H1 (cell line): ENCODE measurements around the gene NRSN2. TPM values are rescaled to one million over a fixed set of nuclear protein-coding genes. Genes with fewer than 3 reads are reported as not detected.

Experiments used
- CTCF ChIA-PET: fragments of 300-600 bp; sonication (Branson Sonifier 250); formaldehyde crosslinking; loops from one replicate; lab custom pipeline; 2021; ENCODE audit not compliant: partially characterized antibody; lab: Charles Lee
- POLR2A ChIA-PET: fragments of 300-600 bp; sonication (Branson Sonifier 250); formaldehyde crosslinking; loops from one replicate; lab custom pipeline; 2021; ENCODE audit warnings: inconsistent platforms; ENCODE audit not compliant: partially characterized antibody; lab: Charles Lee
- DNase-seq, 2 experiments: peaks; one replicate each; pipeline versions ENCODE4 v3.0.0 to v3.0.0-alpha.2; 2010 to 2022; ENCODE audit warnings: low spot score in 2 of 2, low read depth in 1 of 2, mixed read lengths in 1 of 2
- FAIRE-seq: peaks from 2 replicates; lab custom pipeline; 2011; peaks lifted over from hg19 to GRCh38; lab: Jason Lieb, UNC
- H2AFZ ChIP-seq: 2 replicates; pipeline ENCODE4 v1.8.1; 2012; ENCODE audit warnings: low read length, inconsistent platforms
- H2AK5ac ChIP-seq: 2 replicates; pipeline ENCODE4 v1.6.1; 2013; ENCODE audit warnings: low read depth, low read length
- H2BK120ac ChIP-seq: replicated peaks from 2 replicates; pipeline ENCODE3; 2013; ENCODE audit warnings: low read depth, low read length, inconsistent platforms
- H2BK12ac ChIP-seq: 2 replicates; pipeline ENCODE4 v1.6.1; 2013; ENCODE audit warnings: low read depth, low read length
- H2BK15ac ChIP-seq: 2 replicates; pipeline ENCODE4 v1.6.1; 2013; ENCODE audit warnings: low read length
- H2BK20ac ChIP-seq: 2 replicates; pipeline ENCODE4 v1.6.1; 2013; ENCODE audit warnings: low read length
- H2BK5ac ChIP-seq: 2 replicates; pipeline ENCODE4 v1.6.1; 2013; ENCODE audit warnings: low read depth, low read length
- H3K14ac ChIP-seq: 2 replicates; pipeline ENCODE4 v1.6.1; 2013; ENCODE audit warnings: inconsistent platforms; ENCODE audit not compliant: insufficient read length
- H3K18ac ChIP-seq: 2 replicates; pipeline ENCODE4 v1.6.1; 2013; ENCODE audit warnings: low read length; ENCODE audit errors: extremely low read depth
- H3K23ac ChIP-seq: 2 replicates; pipeline ENCODE4 v1.6.1; 2013; ENCODE audit warnings: inconsistent platforms; ENCODE audit not compliant: insufficient read length
- H3K23me2 ChIP-seq: 2 replicates; pipeline ENCODE4 v1.6.1; 2013; ENCODE audit warnings: low read depth, low read length
- H3K27ac ChIP-seq: 2 replicates; pipeline ENCODE4 v1.6.1; 2011; ENCODE audit warnings: low read depth, low read length, inconsistent platforms
- H3K27me3 ChIP-seq, 4 experiments: replicated peaks in 1 of 4; 1 replicate in 1 of 4; 2 replicates in 3 of 4; pipeline versions ENCODE4 v1.6.1 to v1.8.1; 2011 to 2013; ENCODE audit warnings: low read length in 3 of 4, mild to moderate bottlenecking in 3 of 4, inconsistent platforms in 2 of 4, mixed read lengths in 2 of 4, moderate library complexity in 1 of 4; ENCODE audit not compliant: control insufficient read depth in 3 of 4, insufficient read depth in 3 of 4; ENCODE audit errors: extremely low read depth in 1 of 4
- H3K36me3 ChIP-seq, 4 experiments: 2 replicates each; pipeline versions ENCODE4 v1.6.1 to v1.8.1; 2011 to 2013; ENCODE audit warnings: mild to moderate bottlenecking in 4 of 4, low read length in 3 of 4, moderate library complexity in 2 of 4, control low read depth in 1 of 4, inconsistent platforms in 1 of 4; ENCODE audit not compliant: insufficient read depth in 4 of 4, control insufficient read depth in 2 of 4
- H3K4ac ChIP-seq: replicated peaks from 2 replicates; pipeline ENCODE3; 2013; ENCODE audit warnings: low read length, low read depth, mixed read lengths, inconsistent platforms; ENCODE audit not compliant: insufficient read length
- H3K4me1 ChIP-seq, 4 experiments: replicated peaks in 1 of 4; 1 replicate in 1 of 4; 2 replicates in 3 of 4; pipeline versions ENCODE4 v1.6.1 to v1.8.1; 2011 to 2013; ENCODE audit warnings: low read length in 3 of 4, inconsistent platforms in 2 of 4, mixed read lengths in 1 of 4; ENCODE audit not compliant: insufficient read depth in 4 of 4, control insufficient read depth in 3 of 4
- H3K4me2 ChIP-seq, 2 experiments: 2 replicates each; pipeline versions ENCODE4 v1.6.1 to v1.8.1; 2011 to 2013; ENCODE audit warnings: low read depth in 2 of 2, low read length in 2 of 2, control low read depth in 1 of 2, inconsistent platforms in 1 of 2, mild to moderate bottlenecking in 1 of 2; ENCODE audit not compliant: insufficient read depth in 1 of 2
- H3K4me3 ChIP-seq, 4 experiments: fragments of 200-600, 300-600 bp in 1 of 4; sonication (generic), shearing (Covaris generic), sonication (Bioruptor Twin) in 1 of 4; 2 replicates each; pipeline versions ENCODE4 v1.5.1 to v1.8.1; 2011 to 2016; ENCODE audit warnings: low read length in 4 of 4, low read depth in 3 of 4, control low read depth in 2 of 4, inconsistent platforms in 2 of 4, mild to moderate bottlenecking in 2 of 4, mixed read lengths in 1 of 4, moderate library complexity in 1 of 4; ENCODE audit not compliant: insufficient read depth in 2 of 4; ENCODE audit errors: extremely low read depth in 1 of 4
- H3K56ac ChIP-seq: replicated peaks from 2 replicates; pipeline ENCODE3; 2013; ENCODE audit warnings: low read depth, mild to moderate bottlenecking, mixed read lengths, low read length, inconsistent platforms; ENCODE audit not compliant: insufficient read length
- H3K79me1 ChIP-seq: 2 replicates; pipeline ENCODE4 v1.6.1; 2013; ENCODE audit warnings: low read depth, low read length, control low read depth
- H3K79me2 ChIP-seq, 2 experiments: 2 replicates each; pipeline versions ENCODE4 v1.6.1 to v1.8.1; 2012 to 2013; ENCODE audit warnings: low read length in 2 of 2, mild to moderate bottlenecking in 2 of 2, inconsistent platforms in 1 of 2; ENCODE audit not compliant: insufficient read depth in 2 of 2, control insufficient read depth in 1 of 2
- H3K9ac ChIP-seq, 4 experiments: replicated peaks in 1 of 4; 1 replicate in 1 of 4; 2 replicates in 3 of 4; pipeline versions ENCODE4 v1.6.1 to v1.8.1; 2011 to 2013; ENCODE audit warnings: low read depth in 3 of 4, low read length in 3 of 4, control low read depth in 2 of 4, mild to moderate bottlenecking in 2 of 4, moderate library complexity in 2 of 4, inconsistent platforms in 1 of 4; ENCODE audit errors: extremely low read depth in 1 of 4
- H3K9me3 ChIP-seq, 2 experiments: 2 replicates each; pipeline versions ENCODE4 v1.6.1 to v1.8.1; 2012 to 2013; ENCODE audit warnings: mild to moderate bottlenecking in 2 of 2, moderate library complexity in 2 of 2, control low read depth in 1 of 2, inconsistent platforms in 1 of 2, low read depth in 1 of 2, low read length in 1 of 2, mixed read lengths in 1 of 2; ENCODE audit not compliant: insufficient read depth in 2 of 2
- H4K20me1 ChIP-seq, 2 experiments: replicated peaks in 1 of 2; 2 replicates each; pipeline versions ENCODE3 to v1.8.1; 2011 to 2013; ENCODE audit warnings: inconsistent platforms in 2 of 2, low read length in 2 of 2, mild to moderate bottlenecking in 1 of 2; ENCODE audit not compliant: insufficient read depth in 2 of 2, control insufficient read depth in 1 of 2
- H4K5ac ChIP-seq: 2 replicates; pipeline ENCODE4 v1.6.1; 2013; ENCODE audit warnings: low read length, low read depth, mixed read lengths, inconsistent platforms; ENCODE audit not compliant: insufficient read length
- H4K8ac ChIP-seq: 2 replicates; pipeline ENCODE4 v1.8.0; 2013; ENCODE audit warnings: mild to moderate bottlenecking, moderate library complexity, low read length, inconsistent platforms; ENCODE audit not compliant: insufficient read depth; ENCODE audit errors: extremely low read depth
- H4K91ac ChIP-seq: replicated peaks from 2 replicates; pipeline ENCODE3; 2013; ENCODE audit warnings: low read length, mixed read lengths, inconsistent platforms; ENCODE audit not compliant: insufficient read length
- ATF3 ChIP-seq: IDR thresholded peaks from 2 replicates; pipeline ENCODE4 v1.6.1; 2011; ENCODE audit warnings: low read depth, mild to moderate bottlenecking, low read length; ENCODE audit not compliant: insufficient read depth
- EGR1 ChIP-seq: IDR thresholded peaks from 2 replicates; pipeline ENCODE4 v1.6.1; 2011; ENCODE audit warnings: low read depth, low read length, borderline replicate concordance
- HDAC6 ChIP-seq: IDR thresholded peaks from one replicate; pipeline ENCODE4 v1.7.1; 2012; ENCODE audit warnings: low read depth, mild to moderate bottlenecking, inconsistent platforms, low read length, moderate library complexity
- NANOG ChIP-seq: IDR thresholded peaks from 2 replicates; pipeline ENCODE4 v1.6.1; 2011; ENCODE audit warnings: low read length, low read depth, mild to moderate bottlenecking, inconsistent platforms; ENCODE audit not compliant: insufficient read depth, poor library complexity, severe bottlenecking
- NRF1 ChIP-seq: IDR thresholded peaks from 2 replicates; pipeline ENCODE4 v1.6.1; 2011; ENCODE audit warnings: mild to moderate bottlenecking, low read depth, low read length, improper control_type of control experiment
- PHF8 ChIP-seq: fragments of 200-600 bp; sonication (generic); conservative IDR thresholded peaks from 2 replicates; pipeline ENCODE4 v1.7.1; 2012; ENCODE audit warnings: low read depth, mild to moderate bottlenecking, inconsistent platforms, low read length, moderate library complexity
- RFX5 ChIP-seq: IDR thresholded peaks from 2 replicates; pipeline ENCODE4 v1.6.1; 2011; ENCODE audit warnings: low read depth, low read length, improper control_type of control experiment, borderline replicate concordance
- SIX5 ChIP-seq: IDR thresholded peaks from 2 replicates; pipeline ENCODE4 v1.6.1; 2011; ENCODE audit warnings: mild to moderate bottlenecking, low read depth, low read length
- SP1 ChIP-seq: IDR thresholded peaks from 2 replicates; pipeline ENCODE4 v1.6.1; 2011; ENCODE audit warnings: low read depth, low read length
- SP2 ChIP-seq: IDR thresholded peaks from 2 replicates; pipeline ENCODE4 v1.6.1; 2012; ENCODE audit warnings: mild to moderate bottlenecking, low read length, inconsistent platforms
- SP4 ChIP-seq: IDR thresholded peaks from 2 replicates; pipeline ENCODE4 v1.6.1; 2012; ENCODE audit warnings: low read length, inconsistent platforms
- TCF12 ChIP-seq: IDR thresholded peaks from 2 replicates; pipeline ENCODE4 v1.6.1; 2011; ENCODE audit warnings: low read depth, mild to moderate bottlenecking, low read length
- ZNF274 ChIP-seq: IDR thresholded peaks from 2 replicates; pipeline ENCODE4 v1.7.0; 2012; ENCODE audit warnings: low read length, borderline replicate concordance; ENCODE audit errors: extremely low read depth
- WGBS, 2 experiments: shearing (Covaris generic) in 1 of 2; methylation state at CpG; one replicate each; pipeline versions ENCODE4 v1.1.6 to v1.1.7; 2013 to 2015; ENCODE audit warnings: low lambda C conversion rate in 2 of 2, mixed read lengths in 2 of 2, inconsistent platforms in 1 of 2, low coverage in 1 of 2, missing lambda C conversion rate in 1 of 2; ENCODE audit not compliant: insufficient replicate concordance in 2 of 2, insufficient coverage in 1 of 2, insufficient read length in 1 of 2; ENCODE audit errors: extremely low coverage in 1 of 2, missing lambda C conversion rate in 1 of 2; 5-methylcytosine and 5-hydroxymethylcytosine counted together
- polyA plus RNA-seq, 7 experiments: library from polyadenylated mRNA; depleted of rRNA in 3 of 7; stranded (reverse) in 5 of 7; unstranded in 2 of 7; fragments of >200 nt in 5 of 7; fragments of 200-250 nt in 2 of 7; gene quantifications; 1 replicate in 5 of 7; 2 replicates in 1 of 7; 4 replicates in 1 of 7; pipeline versions ENCODE4 v1.2.1 to v1.2.3, GENCODE V29; 2011 to 2013; ENCODE audit warnings: missing spikeins in 2 of 7, mixed read lengths in 2 of 7
- total RNA-seq: library from RNA; stranded (reverse); fragmentation: NEBNext Ultra II Directional; extraction: Animal tissue kit (Norgen Biotek cat#: 25700); gene quantifications from 2 replicates; pipeline ENCODE4 v1.2.1, GENCODE V29; 2021

Gene NRSN2
- total and polyA plus RNA-seq, 2 of the 8 experiments (the other 6 are each of a cell fraction or from before 2014, with no cell fraction given) = 19.4 to 33.3 TPM

GRCh38 chr20:363319-364078, 16.6 kb downstream of the NRSN2 start:
- H4K20me1 ChIP-seq = no peaks in the 10 kb centered on the region
- H3K27me3 ChIP-seq = no peaks in the 10 kb centered on the region
- POLR2A ChIA-PET = interaction anchor here (0.7 to 14.7 kb wide), 10 partner anchors 9 to 603 kb away, joined by 3 to 172 read pairs (median 4); partner anchors contain the start of genes CSNK2A1 and TRIB3
- no peaks in the 10 kb centered on the region for H3K23me2 ChIP-seq
- H2AFZ ChIP-seq = no peak overlapping the region
- no peak overlapping the region for H3K4me3 ChIP-seq
- no peaks in the 10 kb centered on the region for H3K36me3 ChIP-seq
- no peak overlapping the region for H3K9ac ChIP-seq
- no peak overlapping the region for H2BK15ac ChIP-seq
- no peaks in the 10 kb centered on the region for H3K79me1 ChIP-seq
- H3K9me3 ChIP-seq = no peaks in the 10 kb centered on the region
- no peak overlapping the region for H2BK120ac ChIP-seq
- H4K5ac ChIP-seq = no peak overlapping the region
- H2BK5ac ChIP-seq = peak overlapping the region; percentile 27
- no peak overlapping the region for H3K14ac ChIP-seq
- no peak overlapping the region for H4K8ac ChIP-seq
- no peak overlapping the region for H3K18ac ChIP-seq
- peak overlapping the region; percentile 84 for H2AK5ac ChIP-seq
- CTCF ChIA-PET = interaction anchor here (0.6 to 4.1 kb wide), 16 partner anchors 9 to 405 kb away, joined by 3 to 20 read pairs (median 3); partner anchors contain the start of gene SLC52A3
- no peaks in the 10 kb centered on the region for H3K79me2 ChIP-seq
- no peak overlapping the region for H2BK20ac ChIP-seq
- H3K56ac ChIP-seq = no peak overlapping the region
- peak overlapping the region; percentile 92 for H2BK12ac ChIP-seq
- no peak for DNase-seq
- WGBS, 2 experiments = 90% methylated on average over 13 of the region's 13 CpGs; no CpG with 5 or more reads in 1 of the 2 experiments
- H4K91ac ChIP-seq = peak overlapping the region; percentile 13
- H3K4me1 ChIP-seq = no peaks in the 10 kb centered on the region; a peak in 2 of 7 replicates
- no peak for FAIRE-seq
- H3K4ac ChIP-seq = no peak overlapping the region
- H3K4me2 ChIP-seq = no peak overlapping the region
- no peak overlapping the region for H3K27ac ChIP-seq
- H3K23ac ChIP-seq = no peak overlapping the region
- TF ChIP-seq HDAC6 = no peak
- no peak for TF ChIP-seq TCF12
- no peak for TF ChIP-seq EGR1
- no peak for TF ChIP-seq RFX5
- TF ChIP-seq NRF1 = no peak
- TF ChIP-seq ATF3 = no peak
- TF ChIP-seq SP1 = no peak
- TF ChIP-seq PHF8 = no peak
- no peak for TF ChIP-seq SP2
- TF ChIP-seq SIX5 = no peak
- TF ChIP-seq ZNF274 = no peak
- no peak for TF ChIP-seq NANOG
- TF ChIP-seq SP4 = no peak
